ENCODE data around the gene CYYR1.

Gene CYYR1

DNA sequence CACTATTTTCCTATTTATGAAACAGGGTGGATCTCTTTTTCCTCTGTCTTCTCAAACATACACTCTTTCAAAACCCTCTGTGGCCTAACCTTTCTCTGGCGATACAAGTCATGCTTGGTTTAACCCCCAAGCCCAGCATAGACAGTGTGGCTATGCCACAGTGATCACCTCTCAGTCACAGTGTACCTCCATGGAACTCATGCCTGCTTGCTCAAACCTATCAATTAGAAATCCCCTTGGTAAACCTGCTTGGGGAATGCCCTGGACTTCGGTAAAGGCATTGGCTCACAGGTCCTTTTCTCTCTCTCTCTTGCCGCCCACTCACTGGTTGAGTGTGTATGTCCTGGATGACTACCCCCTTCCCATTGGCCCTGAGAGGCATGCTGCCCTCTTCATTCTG is 147.5 kb downstream of the CYYR1 start:
- no peak for DNase-seq

- no peak for DNase-seq
These were observed 149.6 kb downstream of the CYYR1 start for GRCh38 chr21:26423511-26423910.

DNA sequence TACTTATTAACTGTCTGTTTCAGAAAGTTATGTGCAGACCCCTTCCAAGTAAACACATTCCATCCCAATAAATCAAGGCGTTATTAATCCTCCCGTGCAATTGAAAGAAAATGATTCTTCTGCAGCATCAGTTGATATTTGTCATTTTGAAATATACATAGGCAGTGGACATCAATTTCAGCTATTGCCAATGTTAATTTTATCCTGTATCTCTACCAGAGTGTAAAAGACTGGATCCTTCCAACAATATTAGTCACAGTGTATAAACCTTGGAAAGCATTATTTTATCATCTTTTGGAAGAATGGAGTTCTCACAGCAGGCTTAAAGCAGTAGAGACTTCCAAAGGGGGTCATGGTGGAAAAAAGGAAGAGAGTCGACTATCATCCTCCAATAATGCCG is 150.4 kb downstream of the CYYR1 start:
- DNase-seq: no peak

GRCh38 chr21:26422138-26422537 is 150.9 kb downstream of the CYYR1 start:
- no peak for DNase-seq

DNA sequence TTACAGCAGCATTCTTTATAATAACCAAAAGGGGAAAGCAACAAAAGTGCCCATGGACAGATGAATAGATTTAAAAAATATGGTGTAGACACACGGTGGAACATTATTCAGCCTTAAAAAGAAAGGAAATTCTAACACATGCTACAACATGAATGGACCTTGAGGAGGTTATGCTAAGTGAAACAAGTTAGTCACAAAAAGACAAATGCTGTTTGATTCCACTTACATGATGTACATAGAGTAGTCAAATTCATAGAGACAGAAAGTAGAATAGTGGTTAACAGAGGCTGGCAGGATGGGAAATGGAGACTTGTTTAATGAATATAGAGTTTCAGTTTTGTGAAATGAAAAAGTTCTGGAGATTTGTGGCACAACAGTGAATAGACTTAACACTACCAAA is 151.4 kb downstream of the CYYR1 start:
- DNase-seq: no peak

All from CD4-positive, alpha-beta T cell treated with Interferon gamma for 1 hour (primary cell).